Thyroid gland (tissue), 4 donors: ENCODE measurements around the gene UBE2B.
"Not testable (repeated sequence)": the region's sequence is repeated elsewhere in the genome, so short reads cannot be mapped to it uniquely, and the experiment has no call there.

Experiments
- POLR2A ChIP-seq, 2 donors: fragments of 450-650 bp; IDR thresholded peaks; one replicate each; pipeline ENCODE4 v1.6.1; 2017; ENCODE audit warnings: antibody characterized with exemption in 2 of 2, mild to moderate bottlenecking in 2 of 2, moderate library complexity in 1 of 2
- TF ChIP-seq, protein P1 (sequence below), 6 experiments: fragments of 200-600 bp in 3 of 6; fragments of 450-650 bp in 3 of 6; sonication (generic) in 3 of 6; IDR thresholded peaks; one replicate each; pipeline ENCODE4 v1.5.1; 2016 to 2019; ENCODE audit warnings: antibody characterized with exemption in 6 of 6, mild to moderate bottlenecking in 2 of 6, inconsistent platforms in 1 of 6, moderate library complexity in 1 of 6

DNA sequence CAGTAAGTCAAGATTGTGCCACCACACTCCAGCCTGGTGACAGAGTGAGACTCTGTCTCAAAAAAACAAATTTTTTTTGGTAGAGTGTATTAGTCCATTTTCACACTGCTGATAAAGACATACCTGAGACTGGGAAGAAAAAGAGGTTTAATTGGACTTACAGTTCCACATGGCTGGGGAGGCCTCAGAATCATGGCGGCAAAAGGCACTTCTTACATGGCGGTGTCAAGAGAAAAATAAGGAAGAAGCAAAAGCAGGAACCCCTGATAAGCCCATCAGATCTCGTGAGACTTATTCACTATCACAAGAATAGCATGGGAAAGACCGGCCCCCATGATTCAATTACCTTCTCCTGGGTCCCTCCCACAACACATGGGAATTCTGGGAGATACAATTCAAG, 49.7 kb downstream of the UBE2B start:
- TF ChIP-seq, protein P1, sequence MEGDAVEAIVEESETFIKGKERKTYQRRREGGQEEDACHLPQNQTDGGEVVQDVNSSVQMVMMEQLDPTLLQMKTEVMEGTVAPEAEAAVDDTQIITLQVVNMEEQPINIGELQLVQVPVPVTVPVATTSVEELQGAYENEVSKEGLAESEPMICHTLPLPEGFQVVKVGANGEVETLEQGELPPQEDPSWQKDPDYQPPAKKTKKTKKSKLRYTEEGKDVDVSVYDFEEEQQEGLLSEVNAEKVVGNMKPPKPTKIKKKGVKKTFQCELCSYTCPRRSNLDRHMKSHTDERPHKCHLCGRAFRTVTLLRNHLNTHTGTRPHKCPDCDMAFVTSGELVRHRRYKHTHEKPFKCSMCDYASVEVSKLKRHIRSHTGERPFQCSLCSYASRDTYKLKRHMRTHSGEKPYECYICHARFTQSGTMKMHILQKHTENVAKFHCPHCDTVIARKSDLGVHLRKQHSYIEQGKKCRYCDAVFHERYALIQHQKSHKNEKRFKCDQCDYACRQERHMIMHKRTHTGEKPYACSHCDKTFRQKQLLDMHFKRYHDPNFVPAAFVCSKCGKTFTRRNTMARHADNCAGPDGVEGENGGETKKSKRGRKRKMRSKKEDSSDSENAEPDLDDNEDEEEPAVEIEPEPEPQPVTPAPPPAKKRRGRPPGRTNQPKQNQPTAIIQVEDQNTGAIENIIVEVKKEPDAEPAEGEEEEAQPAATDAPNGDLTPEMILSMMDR (IDR thresholded peaks at IDR 0.05): not testable (repeated sequence)
- not testable (repeated sequence) for TF ChIP-seq POLR2A (IDR thresholded peaks at IDR 0.05)
